ENCODE measurements around the gene KIF23. TPM values are rescaled to one million over a fixed set of nuclear protein-coding genes. Genes with fewer than 3 reads are reported as not detected.

KIF23 gene
- total RNA-seq, 1 donor from 2014 or later, result 48.1 TPM

- H3K9me3 Mint-ChIP-seq, result no peaks in the 10 kb centered on the region
- H3K4me1 Mint-ChIP-seq (ENCODE audit: unreplicated experiment), result peaks cover 12% of the 10 kb centered on the region
- H3K4me3 Mint-ChIP-seq, result peak overlapping the region; percentile 90
- no peaks in the 10 kb centered on the region for H3K27me3 Mint-ChIP-seq
- peaks cover 18% of the 10 kb centered on the region for H3K36me3 Mint-ChIP-seq
- DNase-seq (ENCODE audit: extremely low spot score, unreplicated experiment), result no peak
- peak overlapping the region; percentile 95 for H3K27ac Mint-ChIP-seq
- TF ChIP-seq CTCF (conservative IDR thresholded peaks at IDR 0.05), result no peak
These were observed 585 bp downstream of the KIF23 start for GRCh38 chr15:69414701-69415167.

- peak overlapping the region; percentile 95 for H3K27ac Mint-ChIP-seq
- H3K36me3 Mint-ChIP-seq, result peaks cover 19% of the 10 kb centered on the region
- H3K4me3 Mint-ChIP-seq, result peak overlapping the region; percentile 90
- H3K9me3 Mint-ChIP-seq, result no peaks in the 10 kb centered on the region
- no peak for DNase-seq (ENCODE audit: extremely low spot score, unreplicated experiment)
- H3K4me1 Mint-ChIP-seq (ENCODE audit: unreplicated experiment), result peaks cover 12% of the 10 kb centered on the region
- no peak for TF ChIP-seq CTCF (conservative IDR thresholded peaks at IDR 0.05)
- H3K27me3 Mint-ChIP-seq, result no peaks in the 10 kb centered on the region
These were observed 1.2 kb downstream of the KIF23 start for GRCh38 chr15:69415381-69415780.

GRCh38 chr15:69417581-69417980 lies 3.4 kb downstream of the KIF23 start:
- Mint-ChIP-seq H3K27ac (no peak overlapping the region), H3K36me3 (peaks cover 28% of the 10 kb centered on the region), H3K27me3 (no peaks in the 10 kb centered on the region), H3K4me3 (no peak overlapping the region), H3K9me3 (no peaks in the 10 kb centered on the region), H3K4me1 (ENCODE audit: unreplicated experiment) (peaks cover 12% of the 10 kb centered on the region)
- DNase-seq (ENCODE audit: extremely low spot score, unreplicated experiment), result no peak
- no peak for TF ChIP-seq CTCF (conservative IDR thresholded peaks at IDR 0.05)

- no peak overlapping the region for H3K27ac Mint-ChIP-seq
- no peak overlapping the region for H3K4me3 Mint-ChIP-seq
- TF ChIP-seq CTCF (conservative IDR thresholded peaks at IDR 0.05), result no peak
- no peaks in the 10 kb centered on the region for H3K27me3 Mint-ChIP-seq
- no peaks in the 10 kb centered on the region for H3K9me3 Mint-ChIP-seq
- no peaks in the 10 kb centered on the region for H3K4me1 Mint-ChIP-seq (ENCODE audit: unreplicated experiment)
- peaks cover 33% of the 10 kb centered on the region for H3K36me3 Mint-ChIP-seq
- no peak for DNase-seq (ENCODE audit: extremely low spot score, unreplicated experiment)
These were observed 7.3 kb downstream of the KIF23 start for GRCh38 chr15:69421498-69421897.

GRCh38 chr15:69422336-69422895 lies 8.3 kb downstream of the KIF23 start:
- no peaks in the 10 kb centered on the region for H3K9me3 Mint-ChIP-seq
- H3K4me1 Mint-ChIP-seq (ENCODE audit: unreplicated experiment), result no peaks in the 10 kb centered on the region
- H3K27me3 Mint-ChIP-seq, result no peaks in the 10 kb centered on the region
- H3K36me3 Mint-ChIP-seq, result peaks cover 35% of the 10 kb centered on the region
- no peak overlapping the region for H3K4me3 Mint-ChIP-seq
- H3K27ac Mint-ChIP-seq, result peak overlapping the region; percentile 27
- DNase-seq (ENCODE audit: extremely low spot score, unreplicated experiment), result no peak
- no peak for TF ChIP-seq CTCF (conservative IDR thresholded peaks at IDR 0.05)
